Germinal center (tissue), 1 donor: ENCODE measurements around the gene GNAS-AS1.
"Not testable (repeated sequence)": the region's sequence is repeated elsewhere in the genome, so short reads cannot be mapped to it uniquely, and the experiment has no call there.

ENCODE experiments used
- DNase-seq: peaks from one replicate; pipeline ENCODE4 v3.0.0; 2012; ENCODE audit warnings: mixed read lengths, low spot score

The GNAS-AS1 gene

GRCh38 chr20:58835231-58835630, 15.5 kb downstream of the GNAS-AS1 start:
- no peak for DNase-seq

DNA sequence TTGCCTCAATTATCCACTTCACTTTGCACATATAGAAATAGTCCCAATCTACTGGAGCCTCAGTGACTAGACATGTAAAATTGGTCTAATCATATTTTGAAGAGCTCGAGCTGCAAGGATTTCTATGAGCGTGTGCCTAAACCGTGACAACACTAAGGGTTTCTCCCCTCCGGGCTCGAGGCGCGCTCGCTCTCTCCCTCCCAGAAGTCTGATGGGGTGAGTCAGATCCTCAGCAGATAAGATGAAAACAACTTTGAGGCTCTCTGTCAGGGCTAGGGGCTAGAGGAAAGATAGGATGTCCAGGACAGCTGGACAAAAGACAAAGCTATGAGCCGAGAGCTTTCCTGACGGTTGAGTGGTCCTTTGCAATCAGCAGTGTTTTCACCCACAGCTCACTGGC, 16.8 kb downstream of the GNAS-AS1 start:
- DNase-seq = no peak

GRCh38 chr20:58832457-58832856, 18.2 kb downstream of the GNAS-AS1 start:
- no peak for DNase-seq

DNA sequence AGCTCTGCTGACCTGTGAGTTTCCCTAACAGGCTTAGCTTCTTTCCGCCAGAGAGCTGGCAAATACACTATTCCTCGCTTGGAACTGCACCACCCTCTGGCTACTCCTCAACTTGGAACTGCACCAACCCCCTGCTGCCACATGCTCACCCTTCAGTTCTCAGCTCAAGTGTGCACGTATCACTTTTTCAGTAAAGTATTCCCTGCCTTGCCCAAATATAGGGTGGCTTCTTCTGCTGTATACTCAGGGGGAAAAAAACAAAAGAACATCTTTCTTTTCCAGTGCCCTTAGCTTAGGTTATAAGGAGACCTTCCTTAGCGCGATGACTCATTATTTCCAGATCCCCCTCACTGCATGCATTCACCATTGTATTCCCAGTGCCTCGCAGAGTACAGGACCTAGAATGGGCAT, 21.2 kb downstream of the GNAS-AS1 start:
- no peak for DNase-seq

DNA sequence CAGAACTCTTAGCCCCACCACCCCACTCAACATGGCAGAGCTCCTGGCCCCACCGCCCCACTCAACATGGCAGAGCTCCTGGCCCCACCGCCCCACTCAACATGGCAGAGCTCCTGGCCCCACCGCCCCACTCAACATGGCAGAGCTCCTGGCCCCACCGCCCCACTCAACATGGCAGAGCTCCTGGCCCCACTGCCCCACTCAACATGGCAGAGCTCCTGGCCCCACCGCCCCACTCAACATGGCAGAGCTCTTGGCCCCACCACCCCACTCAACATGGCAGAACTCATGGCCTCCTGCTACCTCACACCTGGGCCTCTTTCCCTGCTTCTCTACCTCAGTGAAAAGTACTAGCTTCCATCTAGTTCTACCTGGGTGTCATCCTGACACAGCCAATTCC, 21.9 kb downstream of the GNAS-AS1 start:
- not testable (repeated sequence) for DNase-seq

DNA sequence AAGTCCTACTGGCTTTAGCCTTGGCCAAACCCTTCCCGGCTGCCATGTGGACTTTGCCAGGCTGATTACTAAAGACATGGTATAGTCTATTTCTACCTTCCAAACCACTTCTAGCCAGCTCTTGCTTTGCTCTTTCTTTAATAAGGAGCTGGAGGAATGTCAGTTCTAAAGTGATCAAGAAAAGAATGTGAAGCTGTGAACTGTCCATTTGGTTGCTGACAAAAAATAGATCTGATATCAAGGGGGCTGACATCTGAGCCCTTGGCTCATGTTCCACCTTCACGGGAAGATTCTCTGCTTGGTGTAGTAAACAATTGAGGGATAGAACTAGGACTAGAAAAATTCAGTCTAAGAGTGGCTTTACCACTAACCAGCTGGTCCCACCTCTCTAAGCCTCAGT, 22.6 kb downstream of the GNAS-AS1 start:
- no peak for DNase-seq

GRCh38 chr20:58826271-58826670, 24.4 kb downstream of the GNAS-AS1 start:
- DNase-seq = no peak

GRCh38 chr20:58825450-58825849, 25.3 kb downstream of the GNAS-AS1 start:
- no peak for DNase-seq

DNA sequence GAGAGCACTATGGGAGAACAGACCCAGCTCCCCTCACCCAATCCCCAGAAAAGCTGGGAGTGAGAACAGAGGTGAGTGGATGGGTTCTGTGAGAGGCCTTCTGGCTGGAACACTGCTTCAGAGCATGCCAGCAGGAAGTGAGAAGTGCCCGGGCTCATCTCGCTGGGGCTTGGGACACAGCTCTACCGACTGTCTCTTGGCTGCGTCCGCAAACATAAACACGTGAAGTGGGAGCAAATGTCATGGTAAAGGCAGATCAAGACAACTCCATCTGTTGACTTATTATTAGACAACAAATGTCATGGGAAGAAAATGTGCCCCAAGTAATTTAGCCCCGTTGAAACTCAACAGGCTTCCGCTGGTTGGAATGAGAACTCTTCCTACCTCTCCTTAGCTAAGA, 25.9 kb downstream of the GNAS-AS1 start:
- no peak for DNase-seq

GRCh38 chr20:58822748-58823730, 27.7 kb downstream of the GNAS-AS1 start:
- DNase-seq = no peak

GRCh38 chr20:58822149-58822548, 28.6 kb downstream of the GNAS-AS1 start:
- no peak for DNase-seq

DNA sequence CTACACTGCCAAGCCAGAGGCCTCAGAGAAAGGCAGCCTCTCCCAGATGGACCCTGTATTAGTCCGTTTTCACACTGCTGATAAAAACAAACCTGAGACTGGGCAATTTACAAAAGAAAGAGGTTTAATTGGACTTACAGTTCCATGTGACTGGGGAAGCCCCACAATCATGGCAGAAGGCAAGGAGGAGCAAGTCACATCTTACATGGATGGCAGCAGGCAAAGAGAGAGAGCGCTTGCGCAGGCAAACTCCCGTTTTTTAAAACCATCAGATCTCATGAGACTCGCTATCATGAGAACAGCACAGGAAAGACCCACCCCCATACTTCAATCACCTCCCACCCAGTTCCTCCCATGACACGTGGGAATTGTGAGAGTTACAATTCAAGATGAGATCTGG, 30.2 kb downstream of the GNAS-AS1 start:
- DNase-seq = not testable (repeated sequence)

DNA sequence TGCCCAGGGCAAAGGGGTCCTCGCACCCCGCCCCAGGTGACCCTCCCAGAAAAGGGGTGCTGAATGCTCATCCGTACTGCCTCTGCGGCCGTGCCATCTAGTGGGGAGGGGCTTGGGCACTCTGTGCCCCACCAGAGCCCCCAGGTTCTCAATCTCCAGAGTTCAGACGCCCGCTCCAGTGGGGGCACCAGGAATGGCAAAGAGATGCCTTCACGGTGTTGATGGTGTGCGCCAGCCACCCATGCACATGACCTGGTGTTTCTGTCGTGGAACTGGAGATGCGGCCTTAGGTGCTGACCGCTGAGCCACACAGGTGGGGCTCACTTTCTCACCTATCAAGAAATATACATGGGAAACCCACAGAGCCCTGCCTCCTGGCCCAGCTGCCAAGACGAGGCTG, 30.8 kb downstream of the GNAS-AS1 start:
- no peak for DNase-seq

- no peak for DNase-seq
Measured at GRCh38 chr20:58818586-58819285, 32.0 kb downstream of the GNAS-AS1 start.

DNA sequence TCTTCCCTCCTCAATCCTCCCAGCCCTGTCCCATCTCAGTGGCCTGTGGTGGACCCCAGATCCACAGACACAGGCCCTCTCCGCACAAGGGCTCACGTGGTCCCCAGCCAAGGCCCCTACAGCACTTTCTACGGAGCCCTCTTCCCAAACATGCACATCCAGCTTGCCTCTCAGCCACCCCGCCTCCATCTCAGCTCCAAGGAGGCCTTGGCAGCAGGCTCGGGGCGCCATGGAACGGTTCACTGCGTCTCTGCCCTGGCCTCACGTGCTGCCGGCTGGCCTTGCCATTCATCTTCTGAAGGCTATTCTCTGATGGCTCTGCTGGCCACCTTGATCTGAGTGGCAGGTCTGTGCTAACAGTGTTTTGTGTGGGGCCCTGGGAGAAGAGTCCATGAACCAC, 33.0 kb downstream of the GNAS-AS1 start:
- no peak for DNase-seq

- DNase-seq = no peak
Measured at GRCh38 chr20:58816957-58817651, 33.6 kb downstream of the GNAS-AS1 start.

GRCh38 chr20:58816051-58816450, 34.7 kb downstream of the GNAS-AS1 start:
- DNase-seq = no peak

DNA sequence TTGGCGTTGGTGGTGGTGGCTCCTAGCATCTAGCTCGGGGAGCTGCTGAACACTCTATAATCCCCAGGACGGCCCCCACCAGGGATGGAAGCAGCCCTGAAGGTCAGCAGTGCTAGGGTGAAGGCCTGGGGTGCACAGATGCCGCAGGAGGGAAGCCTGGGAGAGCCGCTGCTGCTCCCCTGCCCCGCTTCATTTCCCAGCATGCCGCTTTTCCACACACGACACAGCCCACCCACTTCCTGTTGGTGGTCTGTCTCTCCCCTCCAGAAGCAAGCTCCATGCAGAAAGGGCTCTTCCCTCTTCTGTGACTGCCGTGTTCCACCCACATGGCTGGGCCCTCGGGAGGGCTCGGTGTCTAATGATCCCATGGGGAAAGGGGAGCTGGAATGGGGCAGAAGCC, 35.3 kb downstream of the GNAS-AS1 start:
- DNase-seq = no peak

DNA sequence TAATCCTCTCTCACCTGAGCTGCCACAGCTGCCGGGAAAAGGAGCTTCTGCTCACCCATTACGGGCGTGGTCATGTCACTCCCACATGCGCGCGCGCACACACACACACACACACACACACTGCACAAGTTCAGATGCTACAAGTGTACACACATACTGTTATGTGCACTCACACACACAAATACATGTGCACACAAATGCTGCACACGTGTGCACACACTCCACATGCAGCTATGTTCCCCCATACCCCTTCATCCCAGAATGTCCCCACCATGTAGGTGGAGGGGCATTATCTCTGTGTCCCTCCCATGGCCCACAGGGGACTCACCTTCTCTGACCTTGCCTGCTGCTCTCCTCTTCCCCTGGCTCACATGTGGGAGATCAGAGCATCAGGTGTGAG, 37.3 kb downstream of the GNAS-AS1 start:
- no peak for DNase-seq

GRCh38 chr20:58811334-58811733, 39.4 kb downstream of the GNAS-AS1 start:
- DNase-seq = no peak

DNA sequence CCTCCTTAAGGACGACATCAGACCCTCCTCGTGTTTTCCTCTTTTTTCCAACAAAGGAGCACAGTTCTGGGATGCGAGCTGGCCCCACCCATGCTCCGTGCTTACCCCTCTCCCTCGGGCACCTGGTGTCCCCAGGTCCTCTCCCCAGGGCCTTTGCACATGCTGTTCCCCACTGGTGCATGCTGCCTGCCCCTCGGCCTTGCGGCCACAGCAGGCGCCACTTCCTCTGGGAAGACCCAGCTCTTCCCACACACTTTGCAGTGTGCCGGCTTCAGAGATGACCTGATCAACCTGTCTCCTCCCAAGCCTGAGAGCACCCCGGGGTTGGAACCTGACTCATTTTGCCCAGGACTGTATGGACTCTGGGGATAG, 39.8 kb downstream of the GNAS-AS1 start:
- no peak for DNase-seq

DNA sequence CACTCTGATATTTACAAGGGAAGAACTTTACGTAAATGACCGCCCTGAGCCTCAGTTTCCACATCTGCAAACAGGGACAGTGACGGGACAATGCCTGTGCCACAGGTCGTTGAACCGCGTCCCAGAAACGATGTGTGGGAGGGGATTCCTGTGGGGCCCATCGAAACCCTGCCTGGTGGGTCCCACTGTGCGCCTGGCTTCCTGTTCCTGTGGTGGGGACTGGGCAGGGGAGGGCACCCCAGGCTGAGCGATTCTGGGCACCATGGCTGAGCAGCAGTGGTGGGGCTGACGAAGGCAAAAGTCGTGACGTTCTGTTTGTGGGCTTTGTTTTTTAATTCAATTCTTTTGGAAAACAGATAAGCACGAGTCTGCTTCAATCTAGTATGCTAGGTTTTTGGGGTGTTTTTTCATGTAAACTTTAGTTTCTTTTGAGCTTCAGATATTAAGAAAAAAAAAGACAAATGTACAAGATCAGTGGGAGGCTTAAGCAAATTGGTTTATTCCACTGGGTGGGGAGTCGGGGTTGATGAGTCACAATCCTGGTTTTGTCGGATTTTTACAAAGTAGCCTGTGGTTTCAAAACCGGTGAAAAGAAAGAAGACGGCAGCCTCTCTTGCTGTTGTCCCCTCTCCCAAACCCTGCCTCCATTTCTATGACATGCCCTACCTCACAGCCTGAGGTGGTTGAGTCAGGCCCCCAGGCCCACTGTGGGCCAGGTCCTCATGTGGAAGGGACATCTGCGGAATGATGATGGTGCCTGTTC, 40.4 kb downstream of the GNAS-AS1 start:
- no peak for DNase-seq
